Measurements from ENCODE around the gene CATSPER3. TPM values are rescaled to one million over a fixed set of nuclear protein-coding genes. Genes with fewer than 3 reads are reported as not detected.

The CATSPER3 gene
- total and polyA plus RNA-seq, 2 of the 13 experiments (the other 11 are each of a cell fraction or from before 2014, with no cell fraction given), result 0.33 to 0.37 TPM

DNA sequence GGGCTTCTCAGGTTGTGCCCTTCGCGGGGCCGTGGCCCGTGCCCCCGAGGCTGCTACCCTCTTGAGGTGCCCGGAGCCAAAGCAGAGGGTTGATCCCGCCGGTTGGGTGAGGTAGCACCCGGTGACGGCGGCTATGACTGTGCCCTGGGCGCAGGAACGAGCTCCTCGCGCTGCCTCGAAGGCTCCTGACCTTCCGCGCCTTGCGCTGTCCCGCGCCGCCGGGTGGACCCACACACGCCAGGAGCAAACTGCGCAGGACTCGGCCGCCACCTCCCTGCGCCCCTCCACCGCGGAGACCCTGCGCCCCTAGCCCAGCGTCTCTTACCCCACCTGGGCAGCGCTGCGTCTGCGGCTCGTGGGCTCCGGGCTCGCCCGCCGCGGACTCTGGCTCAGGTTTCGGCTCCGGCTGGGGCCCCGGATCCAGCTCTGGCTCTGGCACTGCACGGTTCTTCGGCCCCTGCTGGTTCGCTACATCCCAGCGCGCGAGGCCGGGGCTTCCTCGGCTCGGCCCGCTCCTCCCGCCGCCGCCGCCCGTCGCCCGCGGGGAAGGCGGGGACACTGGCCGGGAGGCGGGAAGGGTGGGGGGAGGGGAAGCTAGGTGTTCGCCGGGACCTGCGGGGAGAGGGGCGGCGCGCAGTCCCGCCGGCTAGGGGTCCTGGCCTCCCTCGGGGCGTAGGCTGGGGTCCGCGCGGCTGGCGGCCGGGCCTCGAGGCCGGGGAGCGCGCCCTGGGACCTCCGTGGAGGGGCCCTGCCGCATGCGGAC, 71.7 kb downstream of the CATSPER3 start:
- POLR2A ChIA-PET, result no interaction called here
- no peaks in the 10 kb centered on the region for H4K20me1 ChIP-seq (ENCODE audit: insufficient read depth, low read length)
- H3K9ac ChIP-seq (ENCODE audit: insufficient read depth, low read depth, low read length), result no peak overlapping the region
- H3K36me3 ChIP-seq (replicated peaks in 1 of 2; ENCODE audit: control insufficient read depth in 1 of 2, insufficient read depth in 2 of 2, low read length in 2 of 2), result no peaks in the 10 kb centered on the region
- intact Hi-C loops (cut with micrococcal nuclease; ENCODE audit: unreplicated experiment) (no loop called here), in situ Hi-C loops (cut with HindIII; ENCODE audit: extremely low pct_ligation_motif_present, low pct_unique_long_range_greater_than_20kb) (loop anchor here (10.0 kb wide), 2 partner anchors 145 to 295 kb away; no protein-coding TSS in a partner anchor)
- no peak overlapping the region for H3K4me3 ChIP-seq (replicated peaks in 1 of 3; ENCODE audit: insufficient read depth in 1 of 3, low read depth in 2 of 3, low read length in 3 of 3)
- no peak overlapping the region for H2AFZ ChIP-seq (ENCODE audit: low read length)
- H3K79me2 ChIP-seq (ENCODE audit: insufficient read depth, low read length), result no peaks in the 10 kb centered on the region
- DNase-seq (ENCODE audit: low spot score) (no peak), ATAC-seq (no peak), FAIRE-seq (no peak)
- peaks cover 12% of the 10 kb centered on the region for H3K4me1 ChIP-seq (ENCODE audit: insufficient read depth, low read length)
- H3K27me3 ChIP-seq (ENCODE audit: control insufficient read depth in 1 of 2, insufficient read depth in 2 of 2, low read length in 2 of 2), result no peaks in the 10 kb centered on the region
- H3K4me2 ChIP-seq (ENCODE audit: low read depth, low read length), result no peak overlapping the region
- BruUV-seq (replicated peaks), result no TSS peak
- WGBS (ENCODE audit: low lambda C conversion rate), result 96% methylated on average over 50 of the region's 87 CpGs
- no peaks in the 10 kb centered on the region for H3K9me3 ChIP-seq (ENCODE audit: low read length)
- H3K27ac ChIP-seq (ENCODE audit: extremely low read length, insufficient read depth, low read length), result no peak overlapping the region
- CTCF ChIA-PET (ENCODE audit: low intra/inter-chr PET ratio, low total read pairs), result no interaction called here
- TF ChIP-seq, protein P1, sequence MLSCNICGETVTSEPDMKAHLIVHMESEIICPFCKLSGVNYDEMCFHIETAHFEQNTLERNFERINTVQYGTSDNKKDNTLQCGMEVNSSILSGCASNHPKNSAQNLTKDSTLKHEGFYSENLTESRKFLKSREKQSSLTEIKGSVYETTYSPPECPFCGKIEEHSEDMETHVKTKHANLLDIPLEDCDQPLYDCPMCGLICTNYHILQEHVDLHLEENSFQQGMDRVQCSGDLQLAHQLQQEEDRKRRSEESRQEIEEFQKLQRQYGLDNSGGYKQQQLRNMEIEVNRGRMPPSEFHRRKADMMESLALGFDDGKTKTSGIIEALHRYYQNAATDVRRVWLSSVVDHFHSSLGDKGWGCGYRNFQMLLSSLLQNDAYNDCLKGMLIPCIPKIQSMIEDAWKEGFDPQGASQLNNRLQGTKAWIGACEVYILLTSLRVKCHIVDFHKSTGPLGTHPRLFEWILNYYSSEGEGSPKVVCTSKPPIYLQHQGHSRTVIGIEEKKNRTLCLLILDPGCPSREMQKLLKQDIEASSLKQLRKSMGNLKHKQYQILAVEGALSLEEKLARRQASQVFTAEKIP (CRISPR knock-in tag; IDR thresholded peaks at IDR 0.05; ENCODE audit: borderline replicate concordance), result no peak
- TF ChIP-seq RXRA (CRISPR knock-in tag; IDR thresholded peaks at IDR 0.05) (no peak), AGO1 (IDR thresholded peaks at IDR 0.05; ENCODE audit: low read depth, low read length, poor library complexity, severe bottlenecking) (peak; percentile 33)

DNA sequence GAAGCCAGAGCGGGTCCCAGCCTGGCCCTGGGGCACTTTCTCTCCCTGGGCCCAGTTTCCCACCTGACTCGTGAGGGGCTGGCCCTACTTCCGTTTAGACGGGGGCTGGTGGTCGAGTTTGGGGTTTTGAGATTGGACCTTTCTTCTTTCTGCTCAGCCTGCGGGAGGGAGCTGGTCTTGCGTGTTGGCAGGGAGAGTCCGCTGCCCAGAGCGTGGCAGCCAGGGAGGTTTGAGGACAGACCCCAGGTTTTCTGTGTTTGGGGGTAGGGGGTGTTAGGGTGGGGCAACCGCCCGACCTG, 72.3 kb downstream of the CATSPER3 start:
- FAIRE-seq (no peak), DNase-seq (ENCODE audit: low spot score) (no peak), ATAC-seq (no peak)
- no peak overlapping the region for H3K4me2 ChIP-seq (ENCODE audit: low read depth, low read length)
- no peaks in the 10 kb centered on the region for H3K9me3 ChIP-seq (ENCODE audit: low read length)
- H3K9ac ChIP-seq (ENCODE audit: insufficient read depth, low read depth, low read length), result no peak overlapping the region
- in situ Hi-C loops (cut with HindIII; ENCODE audit: extremely low pct_ligation_motif_present, low pct_unique_long_range_greater_than_20kb), result no loop called here
- no peak overlapping the region for H3K4me3 ChIP-seq (replicated peaks in 1 of 3; ENCODE audit: insufficient read depth in 1 of 3, low read depth in 2 of 3, low read length in 3 of 3)
- H3K27ac ChIP-seq (ENCODE audit: extremely low read length, insufficient read depth, low read length), result no peak overlapping the region
- POLR2A ChIA-PET, result no interaction called here
- H3K27me3 ChIP-seq (ENCODE audit: control insufficient read depth in 1 of 2, insufficient read depth in 2 of 2, low read length in 2 of 2), result no peaks in the 10 kb centered on the region
- no peak overlapping the region for H2AFZ ChIP-seq (ENCODE audit: low read length)
- peaks cover 6% of the 10 kb centered on the region for H3K4me1 ChIP-seq (ENCODE audit: insufficient read depth, low read length)
- CTCF ChIA-PET (ENCODE audit: low intra/inter-chr PET ratio, low total read pairs), result no interaction called here
- no peaks in the 10 kb centered on the region for H3K79me2 ChIP-seq (ENCODE audit: insufficient read depth, low read length)
- no peaks in the 10 kb centered on the region for H3K36me3 ChIP-seq (replicated peaks in 1 of 2; ENCODE audit: control insufficient read depth in 1 of 2, insufficient read depth in 2 of 2, low read length in 2 of 2)
- intact Hi-C loops (cut with micrococcal nuclease; ENCODE audit: unreplicated experiment), result no loop called here
- no peaks in the 10 kb centered on the region for H4K20me1 ChIP-seq (ENCODE audit: insufficient read depth, low read length)
- WGBS (ENCODE audit: low lambda C conversion rate), result 70% methylated on average over 5 of the region's 11 CpGs
- BruUV-seq (replicated peaks), result no TSS peak
- TF ChIP-seq, protein P2, sequence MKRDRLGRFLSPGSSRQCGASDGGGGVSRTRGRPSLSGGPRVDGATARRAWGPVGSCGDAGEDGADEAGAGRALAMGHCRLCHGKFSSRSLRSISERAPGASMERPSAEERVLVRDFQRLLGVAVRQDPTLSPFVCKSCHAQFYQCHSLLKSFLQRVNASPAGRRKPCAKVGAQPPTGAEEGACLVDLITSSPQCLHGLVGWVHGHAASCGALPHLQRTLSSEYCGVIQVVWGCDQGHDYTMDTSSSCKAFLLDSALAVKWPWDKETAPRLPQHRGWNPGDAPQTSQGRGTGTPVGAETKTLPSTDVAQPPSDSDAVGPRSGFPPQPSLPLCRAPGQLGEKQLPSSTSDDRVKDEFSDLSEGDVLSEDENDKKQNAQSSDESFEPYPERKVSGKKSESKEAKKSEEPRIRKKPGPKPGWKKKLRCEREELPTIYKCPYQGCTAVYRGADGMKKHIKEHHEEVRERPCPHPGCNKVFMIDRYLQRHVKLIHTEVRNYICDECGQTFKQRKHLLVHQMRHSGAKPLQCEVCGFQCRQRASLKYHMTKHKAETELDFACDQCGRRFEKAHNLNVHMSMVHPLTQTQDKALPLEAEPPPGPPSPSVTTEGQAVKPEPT (CRISPR knock-in tag; IDR thresholded peaks at IDR 0.05; ENCODE audit: low read depth), result no peak
- TF ChIP-seq, protein P3, sequence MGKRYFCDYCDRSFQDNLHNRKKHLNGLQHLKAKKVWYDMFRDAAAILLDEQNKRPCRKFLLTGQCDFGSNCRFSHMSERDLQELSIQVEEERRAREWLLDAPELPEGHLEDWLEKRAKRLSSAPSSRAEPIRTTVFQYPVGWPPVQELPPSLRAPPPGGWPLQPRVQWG (CRISPR knock-in tag; IDR thresholded peaks at IDR 0.05; ENCODE audit: borderline replicate concordance, low read depth), result no peak
- TF ChIP-seq, protein P4, sequence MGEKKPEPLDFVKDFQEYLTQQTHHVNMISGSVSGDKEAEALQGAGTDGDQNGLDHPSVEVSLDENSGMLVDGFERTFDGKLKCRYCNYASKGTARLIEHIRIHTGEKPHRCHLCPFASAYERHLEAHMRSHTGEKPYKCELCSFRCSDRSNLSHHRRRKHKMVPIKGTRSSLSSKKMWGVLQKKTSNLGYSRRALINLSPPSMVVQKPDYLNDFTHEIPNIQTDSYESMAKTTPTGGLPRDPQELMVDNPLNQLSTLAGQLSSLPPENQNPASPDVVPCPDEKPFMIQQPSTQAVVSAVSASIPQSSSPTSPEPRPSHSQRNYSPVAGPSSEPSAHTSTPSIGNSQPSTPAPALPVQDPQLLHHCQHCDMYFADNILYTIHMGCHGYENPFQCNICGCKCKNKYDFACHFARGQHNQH (CRISPR knock-in tag; IDR thresholded peaks at IDR 0.05), result no peak
- TF ChIP-seq FOXM1 (CRISPR knock-in tag; IDR thresholded peaks at IDR 0.05) (no peak), PHF20 (CRISPR knock-in tag; IDR thresholded peaks at IDR 0.05) (no peak), KMT2B (CRISPR knock-in tag; IDR thresholded peaks at IDR 0.05) (no peak), ZNF563 (CRISPR knock-in tag; IDR thresholded peaks at IDR 0.05) (no peak), ZFY (CRISPR knock-in tag; IDR thresholded peaks at IDR 0.05) (no peak), SOX13 (IDR thresholded peaks at IDR 0.05) (no peak), SOX13 (CRISPR knock-in tag; conservative IDR thresholded peaks at IDR 0.05 in 1 of 2, IDR thresholded peaks at IDR 0.05 in 1 of 2) (no peak), ZNF263 (CRISPR knock-in tag; IDR thresholded peaks at IDR 0.05) (no peak)
